ENCODE measurements around the gene DTNB. TPM values are rescaled to one million over a fixed set of nuclear protein-coding genes. Genes with fewer than 3 reads are reported as not detected.

DTNB gene
- total and polyA plus RNA-seq, 12 donors: 4.7 to 27.5 (median 9.4) TPM

MicroRNAs within 50 kb of the gene (microRNA counts, 767-probe panel; counts per million panel counts)
- microRNA hsa-miR-1301: 0 counts per million in 2 donors

Small RNA genes within 50 kb of the gene (microRNA-seq; reads per million reads assigned to microRNA genes)
- gene MIR1301: 395 to 836 (median 570) reads per million in 3 donors

Small RNA genes within 50 kb of the gene (small RNA-seq; reads per million reads assigned to genes)
- gene MIR1301 (9.0 to 12.0 reads per million in 2 donors), gene RF00019 (0 reads per million in 2 donors)

Other genes starting within 250 kb of the DTNB start
- gene ASXL2, start 204.9 kb upstream of the DTNB start, total RNA-seq: 10 to 100 TPM; 13.8 to 41.8 (median 25.5) TPM
- 10 to 100 TPM in 1 of 3 donors, 1 to 10 TPM in 2; 1.4 to 23.4 (median 2.4) TPM for gene ASXL2, start 204.9 kb upstream of the DTNB start, polyA plus RNA-seq